Measurements from ENCODE around the gene ATP6V0A1.
"Not testable (repeated sequence)": the region's sequence is repeated elsewhere in the genome, so short reads cannot be mapped to it uniquely, and the experiment has no call there.

The ATP6V0A1 gene

GRCh38 chr17:42477824-42478223 is 19.1 kb downstream of the ATP6V0A1 start:
- not testable (repeated sequence) for DNase-seq

GRCh38 chr17:42484304-42484703 is 25.6 kb downstream of the ATP6V0A1 start:
- DNase-seq = no peak

GRCh38 chr17:42485680-42486079 is 27.0 kb downstream of the ATP6V0A1 start:
- no peak for DNase-seq

GRCh38 chr17:42488032-42488431 is 29.4 kb downstream of the ATP6V0A1 start:
- DNase-seq = no peak

GRCh38 chr17:42493319-42493718 is 34.6 kb downstream of the ATP6V0A1 start:
- DNase-seq = no peak

GRCh38 chr17:42494673-42495072 is 36.0 kb downstream of the ATP6V0A1 start:
- DNase-seq = no peak

- no peak for DNase-seq
Measured at GRCh38 chr17:42498828-42499227, 40.1 kb downstream of the ATP6V0A1 start.

- DNase-seq = no peak
Measured at GRCh38 chr17:42502091-42502490, 43.4 kb downstream of the ATP6V0A1 start.

- DNase-seq = no peak
Measured at GRCh38 chr17:42502926-42503325, 44.2 kb downstream of the ATP6V0A1 start.

- no peak for DNase-seq
Measured at GRCh38 chr17:42507671-42508070, 49.0 kb downstream of the ATP6V0A1 start.

- no peak for DNase-seq
Measured at GRCh38 chr17:42508426-42509165, 49.9 kb downstream of the ATP6V0A1 start.

GRCh38 chr17:42509409-42509808 is 50.7 kb downstream of the ATP6V0A1 start:
- DNase-seq = no peak

- DNase-seq = no peak
Measured at GRCh38 chr17:42509841-42510240, 51.2 kb downstream of the ATP6V0A1 start.

GRCh38 chr17:42512246-42512645 is 53.6 kb downstream of the ATP6V0A1 start:
- no peak for DNase-seq

- DNase-seq = no peak
Measured at GRCh38 chr17:42512733-42513251, 54.1 kb downstream of the ATP6V0A1 start.

- DNase-seq = no peak
Measured at GRCh38 chr17:42513686-42514085, 55.0 kb downstream of the ATP6V0A1 start.

- no peak for DNase-seq
Measured at GRCh38 chr17:42514279-42514678, 55.6 kb downstream of the ATP6V0A1 start.

GRCh38 chr17:42514867-42515266 is 56.2 kb downstream of the ATP6V0A1 start:
- DNase-seq = no peak

- no peak for DNase-seq
Measured at GRCh38 chr17:42517516-42517915, 58.8 kb downstream of the ATP6V0A1 start.

GRCh38 chr17:42518046-42518754 is 59.5 kb downstream of the ATP6V0A1 start:
- DNase-seq = no peak

- DNase-seq = no peak
Measured at GRCh38 chr17:42518755-42519545, 60.3 kb downstream of the ATP6V0A1 start.

GRCh38 chr17:42519546-42520491 is 61.1 kb downstream of the ATP6V0A1 start:
- DNase-seq = no peak

Data from NCI-H2029 treated with DMSO at 0.1 percent for 48 hours (cell line).